B cell (primary cell): Measurements from ENCODE around the gene ARSD. TPM values are rescaled to one million over a fixed set of nuclear protein-coding genes. Genes with fewer than 3 reads are reported as not detected.

Experiments
- ATAC-seq: fragments of 200-7000 bp; cut with Tn5 transposase; one replicate; pipeline ENCODE4 v1.10.0; 2021; ENCODE audit warnings: low read depth, mild to moderate bottlenecking, moderate number of reproducible peaks, moderate library complexity
- CTCF ChIA-PET: fragments of 350-600 bp; sonication (Branson Sonifier 250); formaldehyde crosslinking; loops from one replicate; lab custom pipeline; 2021; ENCODE audit warnings: antibody characterized with exemption, inconsistent platforms; lab: Charles Lee
- POLR2A ChIA-PET: fragments of 350-600 bp; sonication (Branson Sonifier 250); formaldehyde crosslinking; loops from one replicate; lab custom pipeline; 2021; ENCODE audit warnings: antibody characterized with exemption; lab: Charles Lee
- DNase-seq: peaks from one replicate; pipeline ENCODE4 v3.0.0; 2013
- H2AFZ ChIP-seq: 2 replicates; pipeline ENCODE4 v1.6.1; 2012; ENCODE audit warnings: mild to moderate bottlenecking, low read depth, low read length; ENCODE audit not compliant: insufficient read depth, poor library complexity, severe bottlenecking
- H3K27ac ChIP-seq, 2 donors: 1 replicate in 1 of 2; 2 replicates in 1 of 2; pipeline ENCODE4 v1.5.1; 2012 to 2013; ENCODE audit warnings: low read length in 2 of 2, mild to moderate bottlenecking in 2 of 2, moderate library complexity in 1 of 2
- H3K27me3 ChIP-seq, 4 experiments: fragments of 200-600 bp in 1 of 4; sonication (generic) in 1 of 4; replicated peaks in 1 of 4; 1 replicate in 2 of 4; 2 replicates in 2 of 4; pipeline versions ENCODE4 v1.6.1 to v1.7.0; 2013 to 2016; ENCODE audit warnings: low read length in 3 of 4, mild to moderate bottlenecking in 2 of 4, mixed read lengths in 1 of 4, moderate library complexity in 1 of 4; ENCODE audit not compliant: insufficient read depth in 4 of 4, control insufficient read depth in 3 of 4; ENCODE audit errors: control extremely low read depth in 1 of 4
- H3K36me3 ChIP-seq, 2 experiments: replicated peaks in 1 of 2; 1 replicate in 1 of 2; 2 replicates in 1 of 2; pipeline versions ENCODE4 v1.6.1 to v1.7.1; 2013; ENCODE audit warnings: low read length in 1 of 2; ENCODE audit not compliant: insufficient read depth in 2 of 2, control insufficient read depth in 1 of 2; ENCODE audit errors: control extremely low read depth in 1 of 2, extremely low read depth in 1 of 2
- H3K4me1 ChIP-seq, 2 donors: fragments of 200-600 bp in 1 of 2; sonication (generic) in 1 of 2; 1 replicate in 1 of 2; 2 replicates in 1 of 2; pipeline versions ENCODE4 v1.5.1 to v1.6.1; 2013 to 2017; ENCODE audit warnings: low read length in 2 of 2; ENCODE audit not compliant: control insufficient read depth in 2 of 2, insufficient read depth in 2 of 2
- H3K4me2 ChIP-seq: replicated peaks from 2 replicates; pipeline ENCODE3; 2012; ENCODE audit warnings: mild to moderate bottlenecking, low read depth, low read length; ENCODE audit not compliant: poor library complexity, severe bottlenecking
- H3K4me3 ChIP-seq, 5 experiments: fragments of 200-600 bp in 1 of 5; sonication (generic) in 1 of 5; 1 replicate in 3 of 5; 2 replicates in 2 of 5; pipeline versions ENCODE4 v1.5.1 to v1.7.0; 2011 to 2016; ENCODE audit warnings: low read length in 4 of 5, mild to moderate bottlenecking in 4 of 5, low read depth in 2 of 5, control low read depth in 1 of 5, moderate library complexity in 1 of 5; ENCODE audit not compliant: insufficient read depth in 1 of 5; ENCODE audit errors: control extremely low read depth in 1 of 5, extremely low read depth in 1 of 5
- H3K79me2 ChIP-seq: fragments of 200-600 bp; sonication (generic); one replicate; pipeline ENCODE4 v1.6.0; 2016; ENCODE audit warnings: low read length; ENCODE audit not compliant: control insufficient read depth, insufficient read depth
- H3K9ac ChIP-seq: fragments of 200-600 bp; sonication (generic); 2 replicates; pipeline ENCODE4 v1.6.1; 2017; ENCODE audit warnings: mild to moderate bottlenecking, low read length, moderate library complexity
- H3K9me3 ChIP-seq, 3 donors: one replicate each; pipeline versions ENCODE4 v1.6.1 to v1.7.1; 2013; ENCODE audit warnings: low read length in 2 of 3; ENCODE audit not compliant: control insufficient read depth in 2 of 3, insufficient read depth in 1 of 3; ENCODE audit errors: control extremely low read depth in 1 of 3
- H4K20me1 ChIP-seq: 2 replicates; pipeline ENCODE4 v1.6.0; 2012; ENCODE audit warnings: mild to moderate bottlenecking, low read length; ENCODE audit not compliant: insufficient read depth, control insufficient read depth, poor library complexity, severe bottlenecking
- H3K27ac Mint-ChIP-seq: one replicate; pipeline ENCODE4 v1.8.0; 2021; ENCODE audit warnings: mixed read lengths
- H3K27me3 Mint-ChIP-seq: one replicate; pipeline ENCODE4 v1.8.0; 2021; ENCODE audit warnings: mixed read lengths
- H3K4me1 Mint-ChIP-seq: one replicate; pipeline ENCODE4 v1.8.0; 2021; ENCODE audit warnings: mixed read lengths
- H3K4me3 Mint-ChIP-seq: one replicate; pipeline ENCODE4 v1.8.0; 2021; ENCODE audit warnings: mixed read lengths
- H3K9me3 Mint-ChIP-seq: one replicate; pipeline ENCODE4 v1.8.0; 2022; ENCODE audit warnings: mixed read lengths; ENCODE audit not compliant: insufficient read depth
- EZH2 ChIP-seq: IDR thresholded peaks from 2 replicates; pipeline ENCODE4 v1.6.1; 2012; ENCODE audit warnings: borderline replicate concordance, low read depth, mild to moderate bottlenecking, moderate library complexity, low read length; ENCODE audit not compliant: insufficient read depth, poor library complexity, severe bottlenecking
- WGBS: methylation state at CpG from one replicate; pipeline ENCODE4 v1.1.5; 2013; ENCODE audit warnings: missing lambda C conversion rate; ENCODE audit not compliant: insufficient coverage; 5-methylcytosine and 5-hydroxymethylcytosine counted together
- intact Hi-C: fragments of 100-400 bp; cut with micrococcal nuclease; formaldehyde crosslinking; loops from one replicate; pipeline ENCODE4 v1.10.0; 2022
- polyA plus RNA-seq: library from polyadenylated mRNA; depleted of rRNA; stranded (reverse); fragments of >200 nt; gene quantifications from 2 replicates; pipeline ENCODE4 v1.2.3, GENCODE V29; 2012
- total RNA-seq, 2 donors: library from RNA; stranded (reverse); fragments of 120-200 nt in 1 of 2; gene quantifications; 1 replicate in 1 of 2; 2 replicates in 1 of 2; pipeline versions ENCODE4 v1.2.3 to v1.2.4, GENCODE V29; 2013 to 2022
- TF ChIP-seq, protein P1 (sequence below): fragments of 200-600 bp; IDR thresholded peaks from one replicate; pipeline ENCODE4 v1.8.0; 2022; ENCODE audit warnings: antibody characterized with exemption, mild to moderate bottlenecking

Gene ARSD
- total and polyA plus RNA-seq, 2 donors (not counting 1 experiment from before 2014, with no cell fraction given), result 2.7 to 13.3 TPM

GRCh38 chrX:2962381-2962780 lies 33.2 kb upstream of the ARSD start:
- Histone ChIP-seq H3K4me2 (no peak overlapping the region), H3K36me3 (no peaks in the 10 kb centered on the region), H3K9me3 (no peaks in the 10 kb centered on the region), H3K4me3 (no peak overlapping the region), H3K4me1 (no peaks in the 10 kb centered on the region), H3K27ac (no peak overlapping the region), H2AFZ (no peak overlapping the region), H4K20me1 (no peaks in the 10 kb centered on the region), H3K79me2 (no peaks in the 10 kb centered on the region), H3K27me3 (no peaks in the 10 kb centered on the region), H3K9ac (no peak overlapping the region)
- ChIA-PET CTCF (no interaction called here), POLR2A (no interaction called here)
- no peak overlapping the region for H3K27ac Mint-ChIP-seq
- no peak overlapping the region for H3K4me3 Mint-ChIP-seq
- H3K4me1 Mint-ChIP-seq, result no peaks in the 10 kb centered on the region
- no peaks in the 10 kb centered on the region for H3K27me3 Mint-ChIP-seq
- ATAC-seq, result no peak
- 92% methylated on average over 7 of the region's 11 CpGs for WGBS
- TF ChIP-seq EZH2, result no peak
- TF ChIP-seq, protein P1, sequence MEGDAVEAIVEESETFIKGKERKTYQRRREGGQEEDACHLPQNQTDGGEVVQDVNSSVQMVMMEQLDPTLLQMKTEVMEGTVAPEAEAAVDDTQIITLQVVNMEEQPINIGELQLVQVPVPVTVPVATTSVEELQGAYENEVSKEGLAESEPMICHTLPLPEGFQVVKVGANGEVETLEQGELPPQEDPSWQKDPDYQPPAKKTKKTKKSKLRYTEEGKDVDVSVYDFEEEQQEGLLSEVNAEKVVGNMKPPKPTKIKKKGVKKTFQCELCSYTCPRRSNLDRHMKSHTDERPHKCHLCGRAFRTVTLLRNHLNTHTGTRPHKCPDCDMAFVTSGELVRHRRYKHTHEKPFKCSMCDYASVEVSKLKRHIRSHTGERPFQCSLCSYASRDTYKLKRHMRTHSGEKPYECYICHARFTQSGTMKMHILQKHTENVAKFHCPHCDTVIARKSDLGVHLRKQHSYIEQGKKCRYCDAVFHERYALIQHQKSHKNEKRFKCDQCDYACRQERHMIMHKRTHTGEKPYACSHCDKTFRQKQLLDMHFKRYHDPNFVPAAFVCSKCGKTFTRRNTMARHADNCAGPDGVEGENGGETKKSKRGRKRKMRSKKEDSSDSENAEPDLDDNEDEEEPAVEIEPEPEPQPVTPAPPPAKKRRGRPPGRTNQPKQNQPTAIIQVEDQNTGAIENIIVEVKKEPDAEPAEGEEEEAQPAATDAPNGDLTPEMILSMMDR, result no peak
- H3K9me3 Mint-ChIP-seq, result no peaks in the 10 kb centered on the region
- DNase-seq, result no peak
- intact Hi-C loops, result no loop called here

DNA sequence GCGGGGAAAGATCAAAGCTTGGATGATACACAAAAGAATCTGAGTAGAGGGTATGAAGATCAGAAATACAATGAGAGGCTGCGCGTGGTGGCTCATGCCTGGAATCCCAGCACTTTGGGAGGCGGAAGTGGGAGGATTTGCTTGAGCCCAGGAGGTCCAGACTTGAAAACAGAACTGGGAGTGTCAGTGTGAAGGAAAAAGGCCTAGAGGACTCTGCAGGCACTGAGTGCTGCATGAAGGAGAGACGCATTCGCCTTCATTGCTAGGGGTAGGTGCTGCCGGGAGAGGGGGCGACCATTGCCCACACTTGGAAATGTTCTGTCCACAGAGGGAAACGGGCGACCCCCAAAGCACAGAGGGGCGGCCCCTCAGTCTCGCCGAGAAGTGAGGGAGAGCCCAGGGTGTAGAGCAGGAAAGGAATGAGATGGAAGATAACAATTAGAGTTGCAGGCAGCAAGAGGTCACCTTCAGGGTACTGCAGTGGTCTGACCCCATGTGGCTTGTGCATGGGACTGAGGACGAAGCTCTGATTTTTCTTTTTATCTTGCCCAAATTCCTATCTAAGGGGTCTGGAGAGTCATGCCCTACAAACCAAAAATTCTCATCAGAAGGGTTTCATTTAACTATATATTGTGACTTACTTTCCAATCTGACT lies 31.8 kb upstream of the ARSD start:
- Histone ChIP-seq H3K9me3 (no peaks in the 10 kb centered on the region), H3K27me3 (no peaks in the 10 kb centered on the region), H3K4me1 (no peaks in the 10 kb centered on the region), H3K9ac (no peak overlapping the region), H3K4me2 (no peak overlapping the region), H4K20me1 (no peaks in the 10 kb centered on the region), H3K79me2 (no peaks in the 10 kb centered on the region), H3K4me3 (no peak overlapping the region), H3K36me3 (no peaks in the 10 kb centered on the region), H2AFZ (no peak overlapping the region), H3K27ac (no peak overlapping the region)
- no peak for ATAC-seq
- WGBS, result 95% methylated on average over 12 of the region's 14 CpGs
- CTCF ChIA-PET, result no interaction called here
- Mint-ChIP-seq H3K4me3 (no peak overlapping the region), H3K27me3 (peaks cover 1% of the 10 kb centered on the region), H3K27ac (no peak overlapping the region), H3K4me1 (no peaks in the 10 kb centered on the region), H3K9me3 (no peaks in the 10 kb centered on the region)
- TF ChIP-seq EZH2, result no peak
- TF ChIP-seq, protein P1, result no peak
- intact Hi-C loops, result no loop called here
- DNase-seq, result no peak
- POLR2A ChIA-PET, result no interaction called here
